Stimulated activated naive B cell treated with anti-CD40 and anti-IgM and Interleukin-4, amounts not matched to agents 10 μg/mL and 1 μg/mL and 100 μg/mL, for 72 hours (primary cell): Measurements from ENCODE around the gene CHDH.

Source experiments
- ATAC-seq, 2 donors: fragments of 150-1000 bp; cut with Tn5 transposase; replicated peaks; 2 replicates each; pipeline ENCODE4 v1.10.0; 2021; ENCODE audit warnings: moderate library complexity in 1 of 2
- DNase-seq: peaks from one replicate; pipeline ENCODE4 v3.0.0; 2021
- H3K27ac Mint-ChIP-seq: one replicate; pipeline ENCODE4 v1.8.0; 2022; ENCODE audit warnings: mild to moderate bottlenecking, mixed read lengths
- H3K27me3 Mint-ChIP-seq, 2 donors: one replicate each; pipeline ENCODE4 v1.8.0; 2022; ENCODE audit warnings: mixed read lengths in 2 of 2
- H3K36me3 Mint-ChIP-seq, 2 donors: one replicate each; pipeline ENCODE4 v1.8.0; 2022; ENCODE audit warnings: mixed read lengths in 2 of 2, mild to moderate bottlenecking in 1 of 2
- H3K4me1 Mint-ChIP-seq, 2 donors: one replicate each; pipeline ENCODE4 v1.8.0; 2022; ENCODE audit warnings: mixed read lengths in 2 of 2, mild to moderate bottlenecking in 1 of 2
- H3K4me3 Mint-ChIP-seq, 2 donors: one replicate each; pipeline ENCODE4 v1.8.0; 2022; ENCODE audit warnings: mild to moderate bottlenecking in 2 of 2, mixed read lengths in 2 of 2, moderate library complexity in 1 of 2
- H3K9me3 Mint-ChIP-seq, 2 donors: one replicate each; pipeline ENCODE4 v1.8.0; 2022; ENCODE audit warnings: mixed read lengths in 2 of 2, mild to moderate bottlenecking in 1 of 2

The CHDH gene

GRCh38 chr3:53773021-53773436 lies 73.2 kb downstream of the CHDH start:
- Mint-ChIP-seq H3K27ac (peak overlapping the region; percentile 84), H3K36me3 (peaks cover 14 to 37% of the 10 kb centered on the region in 2 donors), H3K9me3 (peaks cover 0 to 5% of the 10 kb centered on the region in 2 donors), H3K27me3 (peaks cover 6 to 7% of the 10 kb centered on the region in 2 donors), H3K4me3 (peak overlapping the region; percentile 68 to 73), H3K4me1 (peaks cover 65 to 78% of the 10 kb centered on the region in 2 donors)
- DNase-seq (peak; percentile 18), ATAC-seq (peak; percentile 21 to 25)

- Mint-ChIP-seq H3K9me3 (peaks cover 0 to 5% of the 10 kb centered on the region in 2 donors), H3K36me3 (peaks cover 14 to 37% of the 10 kb centered on the region in 2 donors), H3K27me3 (peaks cover 6 to 7% of the 10 kb centered on the region in 2 donors), H3K27ac (peak overlapping the region; percentile 84), H3K4me1 (peaks cover 69 to 83% of the 10 kb centered on the region in 2 donors), H3K4me3 (peak overlapping the region; percentile 10 to 68)
- ATAC-seq (no peak), DNase-seq (no peak)
These were observed 73.7 kb downstream of the CHDH start for GRCh38 chr3:53772562-53772961.

- H3K36me3 Mint-ChIP-seq: peaks cover 11 to 29% of the 10 kb centered on the region in 2 donors
- peak; percentile 76 to 78 for ATAC-seq
- H3K27ac Mint-ChIP-seq: peak overlapping the region; percentile 93
These were observed 77.5 kb downstream of the CHDH start for GRCh38 chr3:53768478-53769459.

DNA sequence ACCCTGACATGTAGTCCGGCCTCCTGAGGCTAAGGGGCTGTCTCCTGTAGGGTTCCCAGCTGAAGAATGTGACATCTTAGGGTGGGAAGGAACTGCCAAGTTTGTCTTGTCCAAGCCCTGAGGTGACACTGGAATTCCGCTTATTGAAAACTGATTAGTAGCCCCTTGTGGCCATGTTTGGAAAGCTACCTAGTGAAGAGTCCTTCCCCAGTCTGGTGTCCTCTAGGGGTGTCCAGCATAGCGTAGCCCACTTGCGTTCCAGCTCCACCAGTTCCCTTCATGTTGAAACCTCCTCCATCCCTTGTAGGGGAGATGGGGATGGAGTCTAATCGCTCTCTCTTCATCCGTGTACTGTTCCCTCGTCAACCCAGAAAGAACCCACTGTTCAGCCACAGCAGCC lies 79.5 kb downstream of the CHDH start:
- H3K27ac Mint-ChIP-seq: no peak overlapping the region
- DNase-seq: no peak
- peaks cover 9 to 17% of the 10 kb centered on the region in 2 donors for H3K36me3 Mint-ChIP-seq
- H3K27me3 Mint-ChIP-seq: peaks cover 3 to 5% of the 10 kb centered on the region in 2 donors
- H3K4me3 Mint-ChIP-seq: no peak overlapping the region
- no peak for ATAC-seq
- peaks cover 0 to 1% of the 10 kb centered on the region in 2 donors for H3K9me3 Mint-ChIP-seq
- H3K4me1 Mint-ChIP-seq: peaks cover 42 to 68% of the 10 kb centered on the region in 2 donors

More at GRCh38 chr3:53768478-53769459, 77.5 kb downstream of the CHDH start:
- peaks cover 57 to 89% of the 10 kb centered on the region in 2 donors for H3K4me1 Mint-ChIP-seq
- peaks cover 3 to 5% of the 10 kb centered on the region in 2 donors for H3K27me3 Mint-ChIP-seq
- DNase-seq: peak; percentile 43
- H3K9me3 Mint-ChIP-seq: peaks cover 0 to 1% of the 10 kb centered on the region in 2 donors
- peak overlapping the region in 1 of 2 donors; percentile 8 for H3K4me3 Mint-ChIP-seq

- peaks cover 7 to 15% of the 10 kb centered on the region in 2 donors for H3K36me3 Mint-ChIP-seq
- H3K27me3 Mint-ChIP-seq: peaks cover 3 to 5% of the 10 kb centered on the region in 2 donors
- H3K4me3 Mint-ChIP-seq: no peak overlapping the region
- peaks cover 0 to 1% of the 10 kb centered on the region in 2 donors for H3K9me3 Mint-ChIP-seq
- H3K4me1 Mint-ChIP-seq: peaks cover 38 to 59% of the 10 kb centered on the region in 2 donors
- ATAC-seq (no peak), DNase-seq (no peak)
- no peak overlapping the region for H3K27ac Mint-ChIP-seq
These were observed 80.5 kb downstream of the CHDH start for GRCh38 chr3:53765753-53766152.

DNA sequence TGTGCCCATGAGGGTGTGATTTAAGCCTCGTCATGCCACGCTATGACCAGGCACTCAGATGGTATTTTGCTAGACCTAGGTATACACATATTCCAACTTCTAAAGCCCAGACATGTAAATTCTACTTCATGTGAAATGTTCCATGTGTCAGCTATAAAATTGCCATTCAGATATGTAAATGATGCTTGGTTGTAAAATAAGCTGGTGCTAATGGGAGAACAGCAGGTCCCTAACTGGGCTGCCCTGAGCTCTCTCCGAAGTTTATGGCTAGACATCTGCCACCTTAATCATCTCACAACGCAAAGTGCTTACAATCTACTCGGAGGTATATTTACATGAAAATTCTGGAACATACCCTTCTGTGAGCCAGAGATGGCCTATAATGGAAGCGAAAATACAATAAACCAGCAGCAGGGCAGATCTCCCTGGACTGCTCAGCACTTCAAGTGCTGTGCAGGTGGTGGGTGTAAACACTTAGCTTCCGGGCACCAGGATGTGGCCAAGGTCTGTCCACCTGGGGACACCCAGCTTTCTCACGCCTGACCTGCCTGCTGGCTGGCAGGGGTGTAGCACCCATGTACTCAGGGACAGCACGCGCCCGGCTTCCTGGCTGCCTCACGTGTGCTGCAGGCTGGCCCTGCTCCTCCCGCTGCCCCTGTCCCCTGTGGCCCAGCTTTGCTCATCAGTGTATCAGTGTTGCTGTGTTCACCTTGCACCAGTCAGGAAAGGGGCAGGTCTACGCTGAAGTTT lies 82.0 kb downstream of the CHDH start:
- H3K9me3 Mint-ChIP-seq: peaks cover 0 to 1% of the 10 kb centered on the region in 2 donors
- DNase-seq (no peak), ATAC-seq (no peak)
- H3K4me1 Mint-ChIP-seq: peaks cover 24 to 43% of the 10 kb centered on the region in 2 donors
- H3K36me3 Mint-ChIP-seq: peaks cover 8 to 10% of the 10 kb centered on the region in 2 donors
- H3K4me3 Mint-ChIP-seq: no peak overlapping the region
- no peak overlapping the region for H3K27ac Mint-ChIP-seq
- H3K27me3 Mint-ChIP-seq: peaks cover 3 to 5% of the 10 kb centered on the region in 2 donors

GRCh38 chr3:53763353-53763752 lies 82.9 kb downstream of the CHDH start:
- Mint-ChIP-seq H3K4me3 (no peak overlapping the region), H3K4me1 (peaks cover 18 to 35% of the 10 kb centered on the region in 2 donors)
- ATAC-seq: no peak

More at GRCh38 chr3:53763353-53763752, 82.9 kb downstream of the CHDH start:
- Mint-ChIP-seq H3K27ac (no peak overlapping the region), H3K9me3 (peaks cover 0 to 1% of the 10 kb centered on the region in 2 donors), H3K27me3 (peaks cover 3 to 5% of the 10 kb centered on the region in 2 donors), H3K36me3 (peaks cover 11 to 12% of the 10 kb centered on the region in 2 donors)
- no peak for DNase-seq
